ENCODE measurements around the gene SRXN1. TPM values are rescaled to one million over a fixed set of nuclear protein-coding genes. Genes with fewer than 3 reads are reported as not detected.

Gene SRXN1
- total and polyA plus RNA-seq, 8 donors: 6.4 to 40.1 (median 23.5) TPM

DNA sequence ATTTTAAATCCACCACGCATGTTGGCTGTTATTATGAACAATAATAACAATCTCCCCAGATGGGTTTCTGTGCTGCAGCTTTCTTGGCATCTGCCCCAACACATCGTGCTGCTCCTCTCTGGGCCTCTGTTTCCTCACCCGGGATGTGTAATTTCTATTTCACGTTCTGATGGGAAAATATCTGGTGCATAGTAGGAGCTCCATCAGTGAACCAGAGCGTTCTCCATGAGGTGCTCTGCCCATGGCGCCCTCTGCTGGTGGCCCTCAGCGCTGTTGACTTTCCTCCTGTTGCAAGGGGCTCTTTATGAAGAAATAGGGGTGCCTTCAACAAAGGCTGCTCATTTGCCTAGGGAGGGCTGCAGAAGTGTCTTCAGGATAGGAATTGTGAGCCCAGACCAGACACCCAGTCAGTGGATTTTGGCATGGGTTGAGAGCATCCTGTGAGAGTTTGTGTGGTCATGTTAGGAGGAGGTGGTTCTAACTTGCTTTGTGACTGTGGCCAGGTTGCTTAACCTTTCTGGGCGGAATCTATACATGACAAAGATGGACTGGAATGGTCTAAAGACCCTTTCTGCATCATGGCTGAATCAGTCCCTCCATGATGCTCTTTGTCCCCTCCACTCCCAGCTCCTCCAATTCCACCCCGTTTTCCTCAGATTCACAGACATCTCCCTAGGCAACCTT lies 14.5 kb upstream of the SRXN1 start:
- H3K9me3 ChIP-seq: no peaks in the 10 kb centered on the region
- no peak overlapping the region for H3K27ac ChIP-seq
- WGBS, 5 donors: 25 to 33% (median 29%) methylated on average over 9 of the region's 9 CpGs
- TF ChIP-seq CTCF (IDR thresholded peaks at IDR 0.05) (peak in 5 of 7 experiments; percentile 52 to 80 (median 54)), POLR2AphosphoS5 (IDR thresholded peaks at IDR 0.05) (no peak)
- DNase-seq: peak; percentile 54 to 68
- intact Hi-C loops (cut with DNase I; ENCODE audit: low total_unique reads): no loop called here
- H3K36me3 ChIP-seq: no peaks in the 10 kb centered on the region
- no peak overlapping the region for H3K4me3 ChIP-seq
- peaks cover 10 to 99% (median 80%) of the 10 kb centered on the region in 3 donors for H3K27me3 ChIP-seq
- H3K4me1 ChIP-seq: peaks cover 4 to 10% (median 7%) of the 10 kb centered on the region in 4 donors

GRCh38 chr20:666877-667276 lies 13.9 kb upstream of the SRXN1 start:
- intact Hi-C loops (cut with DNase I; ENCODE audit: low total_unique reads): no loop called here
- Histone ChIP-seq H3K9me3 (no peaks in the 10 kb centered on the region), H3K27ac (no peak overlapping the region), H3K36me3 (no peaks in the 10 kb centered on the region), H3K4me3 (no peak overlapping the region), H3K27me3 (peaks cover 12 to 99% (median 82%) of the 10 kb centered on the region in 3 donors), H3K4me1 (peaks cover 4 to 14% (median 7%) of the 10 kb centered on the region in 4 donors)
- WGBS, 5 donors: 25 to 46% (median 35%) methylated on average over 4 of the region's 4 CpGs
- no peak for TF ChIP-seq POLR2AphosphoS5 (IDR thresholded peaks at IDR 0.05)
- no peak for TF ChIP-seq POLR2A (IDR thresholded peaks at IDR 0.05)
- TF ChIP-seq EP300 (IDR thresholded peaks at IDR 0.05): no peak
- no peak for TF ChIP-seq CTCF (IDR thresholded peaks at IDR 0.05)
- DNase-seq: no peak

DNA sequence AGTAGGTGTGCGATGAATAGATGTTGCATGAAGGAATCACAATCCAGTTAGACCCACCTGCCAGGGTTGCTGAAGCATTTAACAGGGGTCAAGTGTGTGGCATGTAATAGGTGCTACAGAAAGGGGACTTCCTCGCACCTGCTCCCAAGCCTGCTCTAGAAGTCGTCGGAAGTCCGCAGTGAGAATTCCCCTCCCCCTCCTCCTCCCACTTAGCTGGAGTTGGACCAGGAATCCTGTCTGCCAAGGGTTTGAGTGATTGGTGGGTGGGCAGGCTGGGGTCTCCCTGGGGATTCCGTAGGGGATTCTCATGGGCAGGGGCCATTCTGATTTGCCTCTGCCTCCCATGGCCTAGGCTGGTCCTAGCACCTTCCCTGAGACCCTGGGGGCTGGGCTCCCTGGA lies 12.3 kb upstream of the SRXN1 start:
- Histone ChIP-seq H3K4me3 (no peak overlapping the region), H3K9me3 (no peaks in the 10 kb centered on the region), H3K27me3 (peaks cover 15 to 99% (median 82%) of the 10 kb centered on the region in 3 donors), H3K4me1 (peaks cover 4 to 17% (median 7%) of the 10 kb centered on the region in 4 donors), H3K27ac (no peak overlapping the region), H3K36me3 (no peaks in the 10 kb centered on the region)
- WGBS, 5 donors: 27 to 53% (median 33%) methylated on average over 5 to 6 of the region's 6 CpGs
- intact Hi-C loops (cut with DNase I; ENCODE audit: low total_unique reads): no loop called here
- no peak for TF ChIP-seq CTCF (IDR thresholded peaks at IDR 0.05)
- TF ChIP-seq EP300 (IDR thresholded peaks at IDR 0.05): no peak
- TF ChIP-seq POLR2A (IDR thresholded peaks at IDR 0.05): no peak
- TF ChIP-seq POLR2AphosphoS5 (IDR thresholded peaks at IDR 0.05): no peak
- DNase-seq: no peak

- Histone ChIP-seq H3K27me3 (peaks cover 15 to 99% (median 78%) of the 10 kb centered on the region in 3 donors), H3K36me3 (no peaks in the 10 kb centered on the region), H3K4me1 (peaks cover 4 to 17% (median 7%) of the 10 kb centered on the region in 4 donors), H3K4me3 (no peak overlapping the region), H3K9me3 (no peaks in the 10 kb centered on the region), H3K27ac (no peak overlapping the region)
- intact Hi-C loops (cut with DNase I; ENCODE audit: low total_unique reads): no loop called here
- WGBS, 5 donors: 33 to 46% (median 41%) methylated on average over 13 of the region's 13 CpGs
- TF ChIP-seq POLR2A (IDR thresholded peaks at IDR 0.05) (no peak), EP300 (IDR thresholded peaks at IDR 0.05) (no peak), POLR2AphosphoS5 (IDR thresholded peaks at IDR 0.05) (no peak), CTCF (IDR thresholded peaks at IDR 0.05) (no peak)
- DNase-seq: no peak
Measured at GRCh38 chr20:664576-664975, 11.6 kb upstream of the SRXN1 start.
